Activated B cell treated with CpG ODN at 0.5 μM for 24 hours (primary cell): ENCODE measurements around the gene ATP6V1A. TPM values are rescaled to one million over a fixed set of nuclear protein-coding genes. Genes with fewer than 3 reads are reported as not detected.

Experiments
- ATAC-seq: fragments of 200-7000 bp; cut with Tn5 transposase; one replicate; pipeline ENCODE4 v1.10.0; 2021; ENCODE audit warnings: low read depth, mild to moderate bottlenecking, moderate library complexity
- CTCF ChIA-PET: fragments of 350-600 bp; sonication (Branson Sonifier 250); formaldehyde crosslinking; loops from one replicate; lab custom pipeline; 2021; ENCODE audit warnings: antibody characterized with exemption; lab: Charles Lee
- POLR2A ChIA-PET: fragments of 350-600 bp; sonication (Branson Sonifier 250); formaldehyde crosslinking; loops from one replicate; lab custom pipeline; 2021; ENCODE audit warnings: antibody characterized with exemption; lab: Charles Lee
- DNase-seq: peaks from one replicate; pipeline ENCODE4 v3.0.0; 2022
- H3K27ac Mint-ChIP-seq: one replicate; pipeline ENCODE4 v1.8.0; 2020; ENCODE audit warnings: mixed read lengths
- H3K27me3 Mint-ChIP-seq: one replicate; pipeline ENCODE4 v1.8.0; 2021; ENCODE audit warnings: mixed read lengths
- H3K36me3 Mint-ChIP-seq: one replicate; pipeline ENCODE4 v1.8.0; 2021; ENCODE audit warnings: low read depth, mixed read lengths
- H3K4me1 Mint-ChIP-seq: one replicate; pipeline ENCODE4 v1.8.0; 2021; ENCODE audit warnings: mixed read lengths
- H3K4me3 Mint-ChIP-seq: one replicate; pipeline ENCODE4 v1.8.0; 2020; ENCODE audit warnings: mild to moderate bottlenecking, mixed read lengths
- H3K9me3 Mint-ChIP-seq: one replicate; pipeline ENCODE4 v1.8.0; 2020; ENCODE audit warnings: mixed read lengths
- CTCF ChIP-seq: fragments of 200-600 bp; IDR thresholded peaks from one replicate; pipeline ENCODE4 v1.8.0; 2022; ENCODE audit warnings: antibody characterized with exemption, mild to moderate bottlenecking
- intact Hi-C: fragments of 100-400 bp; cut with micrococcal nuclease; formaldehyde crosslinking; loops from one replicate; pipeline ENCODE4 v1.15.1; 2024
- total RNA-seq: library from RNA; stranded (reverse); gene quantifications from 2 replicates; pipeline ENCODE4 v1.2.3, GENCODE V29; 2022

ATP6V1A gene
- total RNA-seq, 1 donor from 2014 or later, result 49.3 TPM

GRCh38 chr3:113783463-113783862 is 36.6 kb downstream of the ATP6V1A start:
- TF ChIP-seq CTCF, result no peak
- CTCF ChIA-PET, result no interaction called here

GRCh38 chr3:113783980-113784379 is 37.1 kb downstream of the ATP6V1A start:
- Mint-ChIP-seq H3K4me3 (no peak overlapping the region), H3K9me3 (no peaks in the 10 kb centered on the region), H3K36me3 (peaks cover 44% of the 10 kb centered on the region), H3K4me1 (peaks cover 18% of the 10 kb centered on the region), H3K27ac (peak overlapping the region; percentile 76), H3K27me3 (no peaks in the 10 kb centered on the region)
- DNase-seq (no peak), ATAC-seq (no peak)
- intact Hi-C loops, result no loop called here
- ChIA-PET CTCF (no interaction called here), POLR2A (no interaction called here)
- TF ChIP-seq CTCF, result no peak

More at GRCh38 chr3:113783463-113783862, 36.6 kb downstream of the ATP6V1A start:
- no peak overlapping the region for H3K27ac Mint-ChIP-seq
- peaks cover 13% of the 10 kb centered on the region for H3K4me1 Mint-ChIP-seq
- ATAC-seq (peak; percentile 45), DNase-seq (no peak)
- no peak overlapping the region for H3K4me3 Mint-ChIP-seq
- POLR2A ChIA-PET, result no interaction called here
- no peaks in the 10 kb centered on the region for H3K9me3 Mint-ChIP-seq
- intact Hi-C loops, result no loop called here
- H3K36me3 Mint-ChIP-seq, result peaks cover 39% of the 10 kb centered on the region
- no peaks in the 10 kb centered on the region for H3K27me3 Mint-ChIP-seq

- intact Hi-C loops, result no loop called here
- Mint-ChIP-seq H3K4me1 (peaks cover 7% of the 10 kb centered on the region), H3K36me3 (peaks cover 59% of the 10 kb centered on the region), H3K27ac (no peak overlapping the region), H3K9me3 (no peaks in the 10 kb centered on the region), H3K27me3 (no peaks in the 10 kb centered on the region), H3K4me3 (no peak overlapping the region)
- ATAC-seq (no peak), DNase-seq (no peak)
- ChIA-PET POLR2A (interaction anchor here (1.3 kb wide), 1 partner anchor 43 kb away, joined by 5 read pairs; no protein-coding TSS in a partner anchor), CTCF (interaction anchor here (1.3 kb wide), 1 partner anchor 46 kb away, joined by 3 read pairs; no protein-coding TSS in a partner anchor)
- TF ChIP-seq CTCF, result no peak
Measured at GRCh38 chr3:113791381-113791780, 44.5 kb downstream of the ATP6V1A start.

- intact Hi-C loops, result no loop called here
- CTCF ChIA-PET, result no interaction called here
- H3K27ac Mint-ChIP-seq, result no peak overlapping the region
- no peaks in the 10 kb centered on the region for H3K9me3 Mint-ChIP-seq
- ATAC-seq (no peak), DNase-seq (no peak)
- H3K27me3 Mint-ChIP-seq, result no peaks in the 10 kb centered on the region
- peaks cover 64% of the 10 kb centered on the region for H3K36me3 Mint-ChIP-seq
- POLR2A ChIA-PET, result interaction anchor here (0.5 to 0.9 kb wide), 2 partner anchors 9 to 50 kb away, joined by 3 read pairs; no protein-coding TSS in a partner anchor
- no peaks in the 10 kb centered on the region for H3K4me1 Mint-ChIP-seq
- no peak overlapping the region for H3K4me3 Mint-ChIP-seq
- no peak for TF ChIP-seq CTCF
Measured at GRCh38 chr3:113794526-113794925, 47.7 kb downstream of the ATP6V1A start.

- Mint-ChIP-seq H3K27ac (no peak overlapping the region), H3K9me3 (no peaks in the 10 kb centered on the region), H3K4me1 (no peaks in the 10 kb centered on the region), H3K4me3 (no peak overlapping the region), H3K27me3 (no peaks in the 10 kb centered on the region), H3K36me3 (peaks cover 63% of the 10 kb centered on the region)
- ATAC-seq (no peak), DNase-seq (no peak)
- ChIA-PET POLR2A (no interaction called here), CTCF (interaction anchor here (1.1 kb wide), 1 partner anchor 59 kb away, joined by 3 read pairs; no protein-coding TSS in a partner anchor)
- TF ChIP-seq CTCF, result no peak
- intact Hi-C loops, result no loop called here
Measured at GRCh38 chr3:113795693-113796092, 48.9 kb downstream of the ATP6V1A start.
